HepG2 (cell line): ENCODE measurements around the gene VRK3. TPM values are rescaled to one million over a fixed set of nuclear protein-coding genes. Genes with fewer than 3 reads are reported as not detected.

Source experiments
- CEBPG ChIP-seq: IDR thresholded peaks from 2 replicates; pipeline ENCODE4 v1.6.1; 2016
- ERF ChIP-seq: IDR thresholded peaks from 2 replicates; pipeline ENCODE4 v1.6.1; 2018; ENCODE audit warnings: missing biosample characterization, missing genetic modification reagents
- ESRRA ChIP-seq: sonication (generic); formaldehyde crosslinking; IDR thresholded peaks from 2 replicates; pipeline ENCODE4 v1.5.1; 2020; ENCODE audit warnings: mild to moderate bottlenecking, low read depth, missing genetic modification reagents
- GATAD2A ChIP-seq: IDR thresholded peaks from 2 replicates; pipeline ENCODE4 v1.6.1; 2016
- HNF4G ChIP-seq, 2 experiments: sonication (generic) in 1 of 2; formaldehyde crosslinking in 1 of 2; IDR thresholded peaks; 2 replicates each; pipeline versions ENCODE4 v1.4.0 to v1.6.1; 2011 to 2020; ENCODE audit warnings: borderline replicate concordance in 2 of 2, low read depth in 2 of 2, mild to moderate bottlenecking in 2 of 2, low read length in 1 of 2, missing genetic modification reagents in 1 of 2, moderate library complexity in 1 of 2
- HOXA3 ChIP-seq: sonication (generic); formaldehyde crosslinking; IDR thresholded peaks from 2 replicates; pipeline ENCODE4 v1.5.0; 2020; ENCODE audit warnings: missing genetic modification reagents
- IRF2 ChIP-seq: IDR thresholded peaks from 2 replicates; pipeline ENCODE4 v1.6.1; 2018; ENCODE audit warnings: missing genetic modification reagents, missing compliant biosample characterization
- NR2F6 ChIP-seq, 2 experiments: IDR thresholded peaks; 2 replicates each; pipeline ENCODE4 v1.6.1; 2016; ENCODE audit warnings: antibody characterized with exemption in 1 of 2, mild to moderate bottlenecking in 1 of 2
- SMAD3 ChIP-seq: sonication (generic); formaldehyde crosslinking; IDR thresholded peaks from 2 replicates; pipeline ENCODE4 v1.4.0; 2020; ENCODE audit warnings: missing genetic modification reagents
- THAP7 ChIP-seq: sonication (generic); formaldehyde crosslinking; IDR thresholded peaks from 2 replicates; pipeline ENCODE4 v1.8.1; 2023; ENCODE audit warnings: mild to moderate bottlenecking, missing genetic modification reagents
- TP53 ChIP-seq: sonication (generic); formaldehyde crosslinking; conservative IDR thresholded peaks from 2 replicates; pipeline ENCODE4 v1.4.0; 2020; ENCODE audit warnings: missing genetic modification reagents
- ZHX1 ChIP-seq: sonication (generic); formaldehyde crosslinking; IDR thresholded peaks from 2 replicates; pipeline ENCODE4 v1.8.1; 2022; ENCODE audit warnings: low read depth, mild to moderate bottlenecking, missing genetic modification reagents
- ZNF292 ChIP-seq: sonication (generic); formaldehyde crosslinking; IDR thresholded peaks from 2 replicates; pipeline ENCODE4 v1.8.1; 2022; ENCODE audit warnings: mild to moderate bottlenecking, low read depth, missing genetic modification reagents, borderline replicate concordance
- polyA plus RNA-seq, 8 experiments: library from polyadenylated mRNA; depleted of rRNA in 3 of 8; stranded (reverse) in 7 of 8; unstranded in 1 of 8; fragments of >200 nt; fragmentation: Illumina TruSeq in 4 of 8; extraction: Trizol in 4 of 8; gene quantifications; 2 replicates each; pipeline versions ENCODE4 v1.2.1 to v1.2.3, GENCODE V29; 2011 to 2016; ENCODE audit warnings: low read depth in 4 of 8, missing spikeins in 1 of 8, mixed read lengths in 1 of 8; ENCODE audit not compliant: insufficient read depth in 1 of 8
- total RNA-seq, 5 experiments: library from RNA; depleted of rRNA; stranded (reverse); fragments of >200 nt; fragmentation: Illumina TruSeq; extraction: Trizol; gene quantifications; 2 replicates each; pipeline ENCODE4 v1.2.3, GENCODE V29; 2016; ENCODE audit warnings: low read depth in 1 of 5
- TF ChIP-seq, protein P1 (sequence below): sonication (generic); formaldehyde crosslinking; IDR thresholded peaks from 2 replicates; pipeline ENCODE4 v1.4.0; 2020; ENCODE audit warnings: mild to moderate bottlenecking, low read depth, missing genetic modification reagents
- TF ChIP-seq, protein P2 (sequence below): sonication (generic); formaldehyde crosslinking; IDR thresholded peaks from 2 replicates; pipeline ENCODE4 v1.9.0; 2022; ENCODE audit warnings: missing genetic modification reagents, mild to moderate bottlenecking, borderline replicate concordance
- TF ChIP-seq, protein P3 (sequence below): IDR thresholded peaks from 2 replicates; pipeline ENCODE4 v1.6.1; 2016; ENCODE audit warnings: mild to moderate bottlenecking, missing biosample characterization, missing genetic modification reagents
- TF ChIP-seq, protein P4 (sequence below): sonication (generic); formaldehyde crosslinking; IDR thresholded peaks from 2 replicates; pipeline ENCODE4 v1.4.0; 2020; ENCODE audit warnings: missing genetic modification reagents

Gene VRK3
- total and polyA plus RNA-seq, 2 of the 13 experiments (the other 11 are each of a cell fraction or from before 2014, with no cell fraction given), result 23.8 to 28.3 TPM

- TF ChIP-seq, protein P1, sequence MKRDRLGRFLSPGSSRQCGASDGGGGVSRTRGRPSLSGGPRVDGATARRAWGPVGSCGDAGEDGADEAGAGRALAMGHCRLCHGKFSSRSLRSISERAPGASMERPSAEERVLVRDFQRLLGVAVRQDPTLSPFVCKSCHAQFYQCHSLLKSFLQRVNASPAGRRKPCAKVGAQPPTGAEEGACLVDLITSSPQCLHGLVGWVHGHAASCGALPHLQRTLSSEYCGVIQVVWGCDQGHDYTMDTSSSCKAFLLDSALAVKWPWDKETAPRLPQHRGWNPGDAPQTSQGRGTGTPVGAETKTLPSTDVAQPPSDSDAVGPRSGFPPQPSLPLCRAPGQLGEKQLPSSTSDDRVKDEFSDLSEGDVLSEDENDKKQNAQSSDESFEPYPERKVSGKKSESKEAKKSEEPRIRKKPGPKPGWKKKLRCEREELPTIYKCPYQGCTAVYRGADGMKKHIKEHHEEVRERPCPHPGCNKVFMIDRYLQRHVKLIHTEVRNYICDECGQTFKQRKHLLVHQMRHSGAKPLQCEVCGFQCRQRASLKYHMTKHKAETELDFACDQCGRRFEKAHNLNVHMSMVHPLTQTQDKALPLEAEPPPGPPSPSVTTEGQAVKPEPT (CRISPR knock-in tag), result no peak
- TF ChIP-seq ERF, result peak; percentile 54; the same call in 1 of the 2 replicates
- no peak for TF ChIP-seq NR2F6 (IDR thresholded peaks at IDR 0.05)
- no peak for TF ChIP-seq NR2F6 (CRISPR knock-in tag; IDR thresholded peaks at IDR 0.05)
- 0 out of 2 replicates have a peak, but pooled peaks have one; percentile 43 for TF ChIP-seq IRF2 (CRISPR knock-in tag)
- TF ChIP-seq, protein P2, sequence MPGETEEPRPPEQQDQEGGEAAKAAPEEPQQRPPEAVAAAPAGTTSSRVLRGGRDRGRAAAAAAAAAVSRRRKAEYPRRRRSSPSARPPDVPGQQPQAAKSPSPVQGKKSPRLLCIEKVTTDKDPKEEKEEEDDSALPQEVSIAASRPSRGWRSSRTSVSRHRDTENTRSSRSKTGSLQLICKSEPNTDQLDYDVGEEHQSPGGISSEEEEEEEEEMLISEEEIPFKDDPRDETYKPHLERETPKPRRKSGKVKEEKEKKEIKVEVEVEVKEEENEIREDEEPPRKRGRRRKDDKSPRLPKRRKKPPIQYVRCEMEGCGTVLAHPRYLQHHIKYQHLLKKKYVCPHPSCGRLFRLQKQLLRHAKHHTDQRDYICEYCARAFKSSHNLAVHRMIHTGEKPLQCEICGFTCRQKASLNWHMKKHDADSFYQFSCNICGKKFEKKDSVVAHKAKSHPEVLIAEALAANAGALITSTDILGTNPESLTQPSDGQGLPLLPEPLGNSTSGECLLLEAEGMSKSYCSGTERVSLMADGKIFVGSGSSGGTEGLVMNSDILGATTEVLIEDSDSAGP (CRISPR knock-in tag), result no peak
- no peak for TF ChIP-seq TP53 (CRISPR knock-in tag)
- 0 out of 2 replicates have a peak, but pooled peaks have one; percentile 16 for TF ChIP-seq GATAD2A (CRISPR knock-in tag)
- TF ChIP-seq ZNF292 (CRISPR knock-in tag), result no peak
- no peak for TF ChIP-seq HNF4G (IDR thresholded peaks at IDR 0.05; ENCODE audit: borderline replicate concordance, low read depth, low read length)
- no peak for TF ChIP-seq HNF4G (CRISPR knock-in tag; IDR thresholded peaks at IDR 0.05; ENCODE audit: borderline replicate concordance, low read depth)
- no peak for TF ChIP-seq ZHX1 (CRISPR knock-in tag)
- peak; percentile 42; the same call in 1 of the 2 replicates for TF ChIP-seq CEBPG (CRISPR knock-in tag)
- TF ChIP-seq ESRRA (CRISPR knock-in tag), result peak; percentile 49
- no peak for TF ChIP-seq HOXA3
- TF ChIP-seq SMAD3 (CRISPR knock-in tag), result 0 out of 2 replicates have a peak, but pooled peaks have one; percentile 48
- TF ChIP-seq, protein P3, sequence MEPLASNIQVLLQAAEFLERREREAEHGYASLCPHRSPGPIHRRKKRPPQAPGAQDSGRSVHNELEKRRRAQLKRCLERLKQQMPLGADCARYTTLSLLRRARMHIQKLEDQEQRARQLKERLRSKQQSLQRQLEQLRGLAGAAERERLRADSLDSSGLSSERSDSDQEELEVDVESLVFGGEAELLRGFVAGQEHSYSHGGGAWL, result no peak
- TF ChIP-seq THAP7 (CRISPR knock-in tag), result no peak
- TF ChIP-seq, protein P4, sequence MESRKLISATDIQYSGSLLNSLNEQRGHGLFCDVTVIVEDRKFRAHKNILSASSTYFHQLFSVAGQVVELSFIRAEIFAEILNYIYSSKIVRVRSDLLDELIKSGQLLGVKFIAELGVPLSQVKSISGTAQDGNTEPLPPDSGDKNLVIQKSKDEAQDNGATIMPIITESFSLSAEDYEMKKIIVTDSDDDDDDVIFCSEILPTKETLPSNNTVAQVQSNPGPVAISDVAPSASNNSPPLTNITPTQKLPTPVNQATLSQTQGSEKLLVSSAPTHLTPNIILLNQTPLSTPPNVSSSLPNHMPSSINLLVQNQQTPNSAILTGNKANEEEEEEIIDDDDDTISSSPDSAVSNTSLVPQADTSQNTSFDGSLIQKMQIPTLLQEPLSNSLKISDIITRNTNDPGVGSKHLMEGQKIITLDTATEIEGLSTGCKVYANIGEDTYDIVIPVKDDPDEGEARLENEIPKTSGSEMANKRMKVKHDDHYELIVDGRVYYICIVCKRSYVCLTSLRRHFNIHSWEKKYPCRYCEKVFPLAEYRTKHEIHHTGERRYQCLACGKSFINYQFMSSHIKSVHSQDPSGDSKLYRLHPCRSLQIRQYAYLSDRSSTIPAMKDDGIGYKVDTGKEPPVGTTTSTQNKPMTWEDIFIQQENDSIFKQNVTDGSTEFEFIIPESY (CRISPR knock-in tag), result peak; percentile 95
Observed at GRCh38 chr19:50046649-50047503, 21.7 kb upstream of the VRK3 start (continued).
